Colonic mucosa (tissue), 4 donors: ENCODE results near the gene APOBEC3C. TPM values are rescaled to one million over a fixed set of nuclear protein-coding genes. Genes with fewer than 3 reads are reported as not detected.
A peak's percentile ranks its signal among the peaks of the same experiment; 100 is the strongest.
"Not testable (repeated sequence)": the region's sequence is repeated elsewhere in the genome, so short reads cannot be mapped to it uniquely, and the experiment has no call there.

Experiments used
- DNase-seq: peaks from one replicate; pipeline ENCODE4 v3.0.0-alpha.2; 2020
- H3K27ac ChIP-seq: fragments of 200-600 bp; one replicate; pipeline ENCODE4 v1.8.0; 2021
- H3K27me3 ChIP-seq: fragments of 200-600 bp; one replicate; pipeline ENCODE4 v1.8.0; 2021
- H3K36me3 ChIP-seq: fragments of 200-600 bp; one replicate; pipeline ENCODE4 v1.8.0; 2021
- H3K4me1 ChIP-seq: fragments of 200-600 bp; one replicate; pipeline ENCODE4 v1.8.0; 2021; ENCODE audit warnings: mild to moderate bottlenecking
- H3K4me3 ChIP-seq: fragments of 200-600 bp; one replicate; pipeline ENCODE4 v1.8.0; 2021
- H3K9ac ChIP-seq, 2 donors: one replicate each; pipeline ENCODE4 v1.7.0; 2013; ENCODE audit warnings: control low read depth in 2 of 2, low read depth in 2 of 2, low read length in 2 of 2
- H3K9me3 ChIP-seq: fragments of 200-600 bp; one replicate; pipeline ENCODE4 v1.8.0; 2021
- intact Hi-C: fragments of 100-400 bp; cut with DNase I; formaldehyde crosslinking; loops from one replicate; pipeline ENCODE4 v1.14.1; 2022
- total RNA-seq, 2 donors: library from RNA; stranded (reverse); fragmentation: NEBNext Ultra II Directional in 1 of 2; extraction: Animal tissue kit (Norgen Biotek cat#: 25700) in 1 of 2; gene quantifications; one replicate each; pipeline ENCODE4 v1.2.1, GENCODE V29; 2021
- TF ChIP-seq, protein P1 (sequence below): fragments of 200-600 bp; IDR thresholded peaks from one replicate; pipeline ENCODE4 v1.8.0; 2022; ENCODE audit warnings: antibody characterized with exemption, mild to moderate bottlenecking
- donor health status: healthy.
- donor health status: DM: no; HTN: no; CAD: no.
- donor health status: DM: no; HTN: no; CAD: no.

Gene APOBEC3C
- total RNA-seq, 2 donors from 2014 or later = 13.5 to 49.0 TPM

DNA sequence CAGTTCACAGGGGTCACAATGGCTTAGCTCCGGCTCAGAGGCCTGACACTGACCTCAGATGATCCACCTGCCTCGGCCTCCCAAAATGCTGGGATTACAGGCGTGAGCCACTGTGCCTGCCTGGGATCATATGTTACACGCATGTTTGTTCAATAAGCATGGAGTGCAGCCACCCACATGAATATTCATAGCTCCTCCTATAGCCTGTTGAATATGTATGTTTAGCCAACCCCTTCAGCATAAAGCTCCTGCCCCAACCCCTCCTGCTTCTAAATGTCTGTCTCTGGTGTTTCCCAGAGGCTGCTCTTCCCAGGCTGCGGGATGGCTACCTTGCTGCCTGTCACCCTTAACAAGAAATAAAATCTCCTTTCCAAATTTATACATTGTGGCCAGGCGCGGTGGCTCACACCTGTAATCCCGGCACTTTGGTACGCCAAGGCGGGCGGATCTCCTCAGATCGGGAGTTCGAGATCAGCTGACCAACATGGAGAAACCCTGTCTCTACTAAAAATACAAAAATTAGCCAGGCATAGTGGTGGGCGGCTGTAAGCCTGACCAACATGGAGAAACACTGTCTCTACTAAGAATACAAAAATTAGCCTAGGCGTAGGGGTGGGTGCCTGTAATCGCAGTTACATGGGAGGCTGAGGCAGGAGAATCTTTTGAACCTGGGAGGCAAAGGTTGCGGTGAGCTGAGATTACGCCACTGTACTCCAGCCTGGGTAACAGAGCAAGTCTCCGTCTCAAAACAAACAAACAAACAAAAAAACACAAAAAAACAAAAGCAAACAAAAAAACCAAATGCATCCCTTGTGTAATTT lies 25.5 kb downstream of the APOBEC3C start:
- intact Hi-C loops = no loop called here
- TF ChIP-seq, protein P1, sequence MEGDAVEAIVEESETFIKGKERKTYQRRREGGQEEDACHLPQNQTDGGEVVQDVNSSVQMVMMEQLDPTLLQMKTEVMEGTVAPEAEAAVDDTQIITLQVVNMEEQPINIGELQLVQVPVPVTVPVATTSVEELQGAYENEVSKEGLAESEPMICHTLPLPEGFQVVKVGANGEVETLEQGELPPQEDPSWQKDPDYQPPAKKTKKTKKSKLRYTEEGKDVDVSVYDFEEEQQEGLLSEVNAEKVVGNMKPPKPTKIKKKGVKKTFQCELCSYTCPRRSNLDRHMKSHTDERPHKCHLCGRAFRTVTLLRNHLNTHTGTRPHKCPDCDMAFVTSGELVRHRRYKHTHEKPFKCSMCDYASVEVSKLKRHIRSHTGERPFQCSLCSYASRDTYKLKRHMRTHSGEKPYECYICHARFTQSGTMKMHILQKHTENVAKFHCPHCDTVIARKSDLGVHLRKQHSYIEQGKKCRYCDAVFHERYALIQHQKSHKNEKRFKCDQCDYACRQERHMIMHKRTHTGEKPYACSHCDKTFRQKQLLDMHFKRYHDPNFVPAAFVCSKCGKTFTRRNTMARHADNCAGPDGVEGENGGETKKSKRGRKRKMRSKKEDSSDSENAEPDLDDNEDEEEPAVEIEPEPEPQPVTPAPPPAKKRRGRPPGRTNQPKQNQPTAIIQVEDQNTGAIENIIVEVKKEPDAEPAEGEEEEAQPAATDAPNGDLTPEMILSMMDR = no peak
- DNase-seq = no peak
- Histone ChIP-seq H3K9ac (no peak overlapping the region), H3K27ac (no peak overlapping the region), H3K36me3 (no peaks in the 10 kb centered on the region), H3K4me1 (peaks cover 8% of the 10 kb centered on the region), H3K4me3 (no peak overlapping the region), H3K27me3 (no peaks in the 10 kb centered on the region), H3K9me3 (no peaks in the 10 kb centered on the region)

DNA sequence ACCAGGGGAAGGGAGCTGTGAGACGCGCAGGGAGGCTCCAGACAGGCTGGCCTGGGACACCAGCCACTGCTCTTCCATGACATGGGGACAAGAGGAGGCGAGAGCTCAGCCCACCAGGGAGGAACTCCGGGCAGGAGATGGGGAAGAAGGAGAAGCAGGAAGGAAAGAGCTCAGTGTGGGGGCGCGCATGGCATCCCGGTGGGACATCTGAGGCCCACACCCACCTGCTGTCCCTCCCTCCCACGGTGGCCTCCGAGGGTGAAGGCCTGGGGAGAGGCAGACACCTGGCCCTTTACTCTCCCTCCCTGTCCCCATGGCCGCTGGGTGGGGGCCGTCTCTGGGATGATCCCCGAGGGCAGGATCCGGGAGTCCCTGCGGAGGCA lies 26.1 kb downstream of the APOBEC3C start:
- Histone ChIP-seq H3K27ac (peak overlapping the region; percentile 88), H3K4me3 (peak overlapping the region; percentile 54)
- intact Hi-C loops, H3K9ac ChIP-seq, H3K9me3 ChIP-seq, H3K27me3 ChIP-seq, DNase-seq, H3K4me1 ChIP-seq, H3K36me3 ChIP-seq: not testable (repeated sequence)

DNA sequence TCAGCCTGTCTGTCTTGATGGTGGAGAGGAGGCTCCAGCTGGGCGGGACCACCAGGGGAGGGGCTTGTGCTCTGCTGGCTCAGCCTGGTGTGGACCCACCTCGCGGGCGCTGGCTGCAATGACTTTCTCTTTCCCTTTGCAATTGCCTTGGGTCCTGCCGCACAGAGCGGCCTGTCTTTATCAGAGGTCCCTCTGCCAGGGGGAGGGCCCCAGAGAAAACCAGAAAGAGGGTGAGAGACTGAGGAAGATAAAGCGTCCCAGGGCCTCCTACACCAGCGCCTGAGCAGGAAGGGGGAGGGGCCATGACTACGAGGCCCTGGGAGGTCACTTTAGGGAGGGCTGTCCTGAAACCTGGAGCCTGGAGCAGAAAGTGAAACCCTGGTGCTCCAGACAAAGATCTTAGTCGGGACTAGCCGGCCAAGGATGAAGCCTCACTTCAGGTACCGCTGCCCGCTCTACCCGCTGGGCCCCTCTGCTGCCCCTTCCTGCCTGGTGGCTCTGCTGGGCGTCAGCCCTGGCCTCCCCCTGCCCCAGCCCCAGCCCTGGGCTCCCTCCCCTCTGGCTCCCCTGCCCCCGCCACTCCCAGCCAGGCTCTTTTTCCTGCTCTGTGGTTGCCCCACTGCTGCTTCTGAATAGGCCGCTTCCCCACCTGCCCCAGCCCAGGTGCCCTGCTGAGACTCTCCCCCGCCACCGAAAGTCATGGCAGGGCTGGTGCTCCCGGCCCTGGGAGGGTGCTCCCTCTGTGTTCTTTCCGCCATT lies 26.7 kb downstream of the APOBEC3C start, which contains the start of gene APOBEC3F:
Gene APOBEC3F, plus strand, starts transcription at position 327 of the 759 bp plus-strand sequence. Its CDS starts 97 bp downstream, at position 424.
- H3K36me3 ChIP-seq, H3K4me1 ChIP-seq, H3K27me3 ChIP-seq, H3K9me3 ChIP-seq, intact Hi-C loops: not testable (repeated sequence)
- Histone ChIP-seq H3K27ac (peak within 1 kb of the TSS; percentile 88), H3K4me3 (peak within 1 kb of the TSS; percentile 54), H3K9ac (peak within 1 kb of the TSS; percentile 70 to 73)
- peak; percentile 72 for DNase-seq

DNA sequence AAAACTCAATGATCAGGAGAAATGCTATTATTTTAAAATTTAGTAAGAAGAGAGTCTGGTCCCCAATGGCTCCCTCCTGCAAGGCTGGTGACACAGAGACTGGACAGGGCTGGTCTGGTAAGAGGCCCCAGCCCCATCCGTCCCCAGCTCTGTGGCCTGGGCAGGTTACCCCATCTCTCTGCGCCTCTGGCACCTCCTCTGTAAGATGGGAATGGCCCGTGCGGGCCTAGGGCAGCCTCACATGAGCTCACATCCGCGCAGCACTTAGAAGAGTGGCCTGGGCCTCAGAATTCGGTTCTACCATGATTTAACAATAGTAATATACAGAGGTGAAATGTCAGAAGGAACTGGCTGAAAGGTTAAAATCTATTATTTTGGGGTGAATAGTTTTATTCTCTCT lies 27.9 kb downstream of the APOBEC3C start:
- Histone ChIP-seq H3K36me3 (no peaks in the 10 kb centered on the region), H3K4me1 (peaks cover 8% of the 10 kb centered on the region), H3K9me3 (no peaks in the 10 kb centered on the region), H3K4me3 (peak overlapping the region; percentile 54), H3K9ac (no peak overlapping the region), H3K27me3 (no peaks in the 10 kb centered on the region), H3K27ac (peak overlapping the region; percentile 88)
- intact Hi-C loops = no loop called here
- DNase-seq = no peak
- TF ChIP-seq, protein P1 = no peak

DNA sequence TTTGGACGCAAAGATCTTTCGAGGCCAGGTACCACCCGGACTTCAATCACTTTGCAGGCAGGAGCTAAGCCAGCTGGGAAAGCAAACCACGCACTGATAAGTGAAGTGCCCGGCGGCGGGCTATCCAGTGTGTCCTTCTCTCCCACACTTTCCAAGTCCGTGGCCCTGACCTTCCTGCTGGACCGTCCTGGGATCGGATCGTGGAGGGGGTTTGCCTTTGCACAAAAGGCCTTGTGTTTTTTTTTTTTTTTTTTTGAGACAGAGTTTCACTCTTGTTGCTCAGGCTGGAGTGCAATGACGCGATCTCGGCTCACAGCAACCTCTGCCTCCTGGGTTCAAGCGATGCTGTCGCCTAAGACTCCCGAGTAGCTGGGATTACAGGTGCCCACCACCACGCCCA lies 29.0 kb downstream of the APOBEC3C start:
- intact Hi-C loops, H3K9me3 ChIP-seq: not testable (repeated sequence)

DNA sequence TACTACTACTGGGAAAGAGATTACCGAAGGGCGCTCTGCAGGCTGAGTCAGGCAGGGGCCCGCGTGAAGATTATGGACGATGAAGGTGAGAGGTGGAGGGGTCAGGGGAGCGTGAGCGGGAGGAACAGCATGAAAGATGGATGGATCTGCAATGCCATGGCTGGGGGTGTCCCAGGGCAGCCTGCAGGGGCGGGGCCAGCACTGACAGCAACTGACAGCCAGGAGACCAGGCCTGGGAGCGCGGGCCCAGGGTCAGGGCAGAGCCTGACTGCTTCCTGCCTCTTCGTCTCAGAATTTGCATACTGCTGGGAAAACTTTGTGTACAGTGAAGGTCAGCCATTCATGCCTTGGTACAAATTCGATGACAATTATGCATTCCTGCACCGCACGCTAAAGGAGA lies 31.1 kb downstream of the APOBEC3C start:
- intact Hi-C loops, H3K27me3 ChIP-seq, DNase-seq, H3K9ac ChIP-seq, H3K4me1 ChIP-seq, H3K9me3 ChIP-seq, H3K4me3 ChIP-seq, H3K27ac ChIP-seq, H3K36me3 ChIP-seq: not testable (repeated sequence)

More for the DNA sequence above, 29.0 kb downstream of the APOBEC3C start:
- DNase-seq, H3K4me1 ChIP-seq, H3K36me3 ChIP-seq, H3K27ac ChIP-seq, H3K9ac ChIP-seq, H3K27me3 ChIP-seq, H3K4me3 ChIP-seq: not testable (repeated sequence)

DNA sequence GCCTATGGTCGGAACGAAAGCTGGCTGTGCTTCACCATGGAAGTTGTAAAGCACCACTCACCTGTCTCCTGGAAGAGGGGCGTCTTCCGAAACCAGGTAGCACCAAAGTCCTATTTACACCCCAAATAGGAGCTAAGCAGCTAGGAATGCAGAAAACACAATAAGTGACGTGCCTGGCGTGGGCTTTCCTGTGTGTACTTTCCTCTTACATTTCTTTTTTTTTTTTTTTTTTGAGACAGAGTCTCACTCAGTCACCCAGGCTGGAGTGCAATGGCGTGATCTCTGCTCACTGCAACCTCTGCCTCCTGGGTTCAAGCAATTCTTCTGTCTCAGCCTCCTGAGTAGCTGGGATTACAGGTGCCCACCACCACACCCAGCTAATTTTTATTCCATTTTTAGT lies 35.4 kb downstream of the APOBEC3C start:
- intact Hi-C loops, H3K4me1 ChIP-seq, H3K9ac ChIP-seq, H3K27ac ChIP-seq, H3K9me3 ChIP-seq, H3K4me3 ChIP-seq, DNase-seq, H3K27me3 ChIP-seq, H3K36me3 ChIP-seq: not testable (repeated sequence)

DNA sequence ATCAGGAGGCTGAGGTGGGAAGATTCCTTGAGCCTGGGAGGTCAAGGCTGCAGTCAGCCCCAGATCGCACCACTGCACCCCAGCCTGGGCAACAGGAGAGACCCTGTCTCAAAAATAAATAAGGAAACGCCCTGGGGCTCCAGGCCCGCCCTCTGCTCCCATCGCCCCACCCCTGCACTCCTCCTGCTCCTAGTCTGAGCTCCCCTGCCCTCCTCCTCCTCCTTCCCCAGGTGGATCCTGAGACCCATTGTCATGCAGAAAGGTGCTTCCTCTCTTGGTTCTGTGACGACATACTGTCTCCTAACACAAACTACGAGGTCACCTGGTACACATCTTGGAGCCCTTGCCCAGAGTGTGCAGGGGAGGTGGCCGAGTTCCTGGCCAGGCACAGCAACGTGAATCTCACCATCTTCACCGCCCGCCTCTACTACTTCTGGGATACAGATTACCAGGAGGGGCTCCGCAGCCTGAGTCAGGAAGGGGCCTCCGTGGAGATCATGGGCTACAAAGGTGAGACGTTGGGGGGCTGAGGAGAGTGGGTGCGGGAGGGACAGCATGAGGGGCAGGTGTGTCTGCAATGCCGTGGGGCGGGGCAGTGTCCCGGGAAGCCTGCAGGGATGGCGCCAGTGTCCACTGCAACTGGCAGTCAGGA lies 37.9 kb downstream of the APOBEC3C start:
- H3K9me3 ChIP-seq, H3K9ac ChIP-seq, H3K4me1 ChIP-seq, H3K27ac ChIP-seq, DNase-seq, H3K36me3 ChIP-seq, H3K27me3 ChIP-seq, H3K4me3 ChIP-seq, intact Hi-C loops: not testable (repeated sequence)
